ENCODE data around the gene EEF1A2.
"Not testable (repeated sequence)": the region's sequence is repeated elsewhere in the genome, so short reads cannot be mapped to it uniquely, and the experiment has no call there.

EEF1A2 gene

DNA sequence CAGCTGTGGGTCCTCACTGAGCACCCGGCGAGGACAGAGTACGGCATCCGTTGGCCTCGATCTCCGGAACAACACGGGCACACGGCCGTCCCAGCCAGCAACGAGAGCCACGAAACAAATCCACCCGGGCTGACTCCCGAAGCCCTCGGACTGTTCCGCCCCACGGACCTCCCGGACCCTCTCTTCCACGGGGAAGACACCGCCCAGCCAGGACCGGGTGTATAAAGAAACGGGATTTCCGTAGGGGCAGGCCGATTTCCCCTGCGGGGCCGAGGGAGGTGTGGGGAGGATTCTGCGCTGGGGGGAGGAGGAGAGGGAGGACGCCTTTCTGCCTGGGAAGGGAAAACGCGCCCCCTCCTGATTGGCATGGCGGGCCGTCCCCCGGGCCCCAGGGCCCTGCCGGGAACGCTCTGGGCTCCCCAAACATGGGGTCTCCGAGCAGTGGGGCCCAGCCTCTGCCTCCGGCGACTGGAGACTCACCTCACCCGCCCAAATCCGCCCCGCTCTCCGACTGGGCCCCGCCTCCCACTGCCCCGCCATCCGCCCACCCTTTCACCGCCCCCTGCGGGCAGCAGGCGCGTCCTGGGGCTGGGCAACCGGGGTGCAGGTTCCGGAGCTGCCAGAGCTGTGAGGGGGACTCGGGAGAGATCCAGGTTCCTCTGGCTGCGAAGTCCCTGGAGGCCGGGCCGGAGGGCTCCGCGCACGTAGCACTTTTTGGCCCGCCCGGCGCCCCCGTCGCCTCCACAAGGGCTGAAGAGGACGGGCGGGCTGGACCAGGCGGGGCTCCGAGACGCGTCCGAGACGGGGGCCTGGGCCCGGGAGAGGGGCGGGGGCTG is 21.0 kb upstream of the EEF1A2 start:
- DNase-seq: peak; percentile 74

GRCh38 chr20:63518946-63519667 is 20.2 kb upstream of the EEF1A2 start:
- no peak for DNase-seq

DNA sequence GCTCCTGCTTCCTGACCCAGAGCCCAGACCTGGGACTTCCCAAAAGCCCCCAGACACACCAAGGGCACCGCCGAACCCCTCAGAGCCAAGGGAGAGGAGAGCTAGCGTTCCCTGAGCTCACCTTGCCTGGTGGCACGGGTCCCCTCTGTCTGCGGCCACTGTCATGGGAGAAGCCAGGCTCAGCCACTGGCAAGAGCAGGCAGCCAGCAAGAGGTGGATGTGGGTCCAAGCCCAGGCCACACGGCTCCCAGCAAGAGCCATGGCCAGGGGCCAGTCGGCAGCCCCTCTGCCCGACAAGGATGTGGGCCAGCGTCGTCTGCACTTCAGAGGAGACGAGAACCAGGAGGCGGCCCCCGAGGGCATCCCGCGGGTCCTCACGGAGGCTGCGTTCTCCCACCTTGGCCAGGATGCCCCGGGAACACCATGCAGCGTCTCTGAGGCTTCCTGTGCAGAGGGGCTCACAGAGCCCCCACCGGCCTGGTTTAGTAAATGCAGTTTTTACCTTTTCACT is 19.5 kb upstream of the EEF1A2 start:
- DNase-seq: no peak

DNA sequence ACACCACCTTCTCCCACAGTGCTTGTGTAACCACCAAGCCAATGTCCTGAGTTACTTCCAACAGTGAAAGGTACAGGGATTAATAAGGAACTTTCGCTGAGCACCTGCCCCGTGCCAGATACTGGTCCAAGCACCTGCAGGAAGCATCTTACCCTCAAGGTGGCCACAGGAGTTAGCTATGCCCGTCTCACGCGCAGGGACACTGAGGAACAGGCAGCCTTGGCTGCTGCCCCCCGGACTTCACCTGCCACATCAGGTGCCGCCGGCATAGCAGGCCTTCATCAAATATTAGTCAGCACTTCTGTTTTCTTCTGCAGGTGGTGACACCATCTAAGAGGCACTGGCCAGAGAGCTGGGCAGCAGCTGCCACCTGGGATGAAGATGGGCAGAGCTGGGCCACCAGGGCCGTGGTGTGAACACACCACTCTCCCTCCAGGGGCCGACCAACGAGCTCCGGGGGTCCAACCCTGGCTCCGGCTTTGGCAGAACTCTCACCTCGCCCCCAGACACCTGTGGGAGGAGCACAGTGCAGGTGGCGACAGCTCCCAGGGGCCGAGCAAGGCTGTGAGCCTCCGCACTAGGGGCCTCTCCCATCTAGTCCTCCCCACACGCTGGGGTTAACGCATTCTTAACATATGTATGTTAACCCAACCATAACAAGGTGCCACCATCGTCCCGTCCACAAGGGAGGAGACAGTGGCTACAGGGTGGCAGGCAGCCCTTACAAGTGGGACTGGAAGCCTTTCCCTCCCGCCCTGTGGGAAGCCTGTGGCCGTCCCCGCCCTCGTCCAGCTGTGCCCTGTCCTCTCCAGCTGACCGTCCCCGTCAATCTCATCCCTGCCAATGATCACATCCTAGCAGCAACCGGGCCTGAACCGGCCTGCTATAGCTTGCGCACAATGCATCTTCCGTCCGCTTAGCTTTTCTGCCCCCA is 18.8 kb upstream of the EEF1A2 start:
- no peak for DNase-seq

DNA sequence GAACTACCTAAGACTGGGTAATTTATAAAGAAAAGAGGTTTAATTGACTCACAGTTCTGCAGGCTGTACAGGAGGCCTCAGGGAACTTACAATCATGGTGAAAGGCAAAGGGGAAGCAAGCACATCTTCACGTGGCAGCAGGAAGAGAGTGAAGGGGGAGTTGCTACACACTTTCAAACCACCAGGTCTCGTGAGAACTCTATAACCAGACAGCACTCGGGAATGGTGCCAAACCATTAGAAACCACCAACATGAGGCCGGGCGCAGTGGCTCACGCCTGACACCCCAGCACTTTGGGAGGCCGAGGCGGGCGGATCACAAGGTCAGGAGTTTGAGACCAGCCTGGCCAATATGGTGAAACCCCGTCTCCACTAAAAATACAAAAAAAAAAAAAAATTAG is 15.6 kb upstream of the EEF1A2 start:
- not testable (repeated sequence) for DNase-seq

GRCh38 chr20:63513207-63513606 is 14.3 kb upstream of the EEF1A2 start:
- no peak for DNase-seq

GRCh38 chr20:63509088-63509564 is 10.2 kb upstream of the EEF1A2 start:
- no peak for DNase-seq

DNA sequence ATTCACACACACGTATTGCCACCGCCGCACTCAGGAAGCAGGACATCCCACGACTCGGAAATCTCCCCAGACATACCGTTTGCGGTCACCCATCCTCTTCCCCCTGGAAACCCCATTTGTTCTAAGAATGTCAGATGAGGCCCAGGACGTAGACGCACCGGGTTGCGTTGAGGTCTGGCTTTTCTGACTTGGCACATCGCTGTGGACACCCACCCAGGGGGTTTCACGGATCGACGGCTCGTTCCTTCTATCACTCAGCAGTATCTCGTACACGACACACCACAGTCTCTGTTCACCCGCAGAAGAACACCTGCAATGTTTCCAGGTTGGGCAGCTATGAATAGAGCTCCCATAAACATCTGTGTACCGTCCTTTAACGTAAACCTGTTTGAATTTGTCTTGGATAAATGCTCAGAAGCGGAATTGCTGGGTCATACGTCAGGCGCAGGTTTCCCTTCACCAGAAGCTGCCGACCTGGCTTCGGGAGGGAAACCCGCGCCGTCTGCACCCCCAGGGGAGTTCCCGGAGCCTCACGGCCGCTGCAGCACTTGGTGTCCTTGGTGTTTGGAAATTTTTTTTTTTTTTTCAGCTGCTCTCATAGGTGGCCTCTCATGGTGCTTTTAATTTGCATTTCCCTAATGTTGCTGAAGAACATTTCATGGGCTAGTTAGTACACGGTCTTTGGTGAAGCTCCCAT is 9.3 kb upstream of the EEF1A2 start:
- DNase-seq: no peak

GRCh38 chr20:63507083-63507743 is 8.3 kb upstream of the EEF1A2 start:
- no peak for DNase-seq

GRCh38 chr20:63505723-63506122 is 6.8 kb upstream of the EEF1A2 start:
- no peak for DNase-seq

GRCh38 chr20:63505281-63505680 is 6.4 kb upstream of the EEF1A2 start:
- DNase-seq: no peak

GRCh38 chr20:63504642-63505041 is 5.8 kb upstream of the EEF1A2 start:
- no peak for DNase-seq

DNA sequence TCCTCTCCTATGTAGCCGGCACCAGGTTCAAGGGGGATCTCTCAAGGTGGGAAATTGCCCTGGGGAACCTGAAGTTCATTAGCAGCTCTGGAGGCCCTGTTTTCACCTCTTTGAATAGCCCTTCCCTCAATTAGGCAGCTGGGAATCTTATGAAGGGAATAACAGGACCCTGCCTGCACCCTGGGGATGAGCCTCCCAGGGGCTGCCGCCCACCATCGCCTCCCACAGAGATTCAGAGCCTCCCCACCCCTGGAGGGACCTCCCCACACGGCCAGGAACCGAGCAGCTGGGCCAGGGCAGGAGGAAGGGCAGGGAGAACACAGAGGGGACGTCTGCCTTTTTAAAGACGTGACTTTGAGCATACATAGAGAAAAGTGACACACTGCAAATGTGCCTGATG is 4.6 kb upstream of the EEF1A2 start:
- no peak for DNase-seq

DNA sequence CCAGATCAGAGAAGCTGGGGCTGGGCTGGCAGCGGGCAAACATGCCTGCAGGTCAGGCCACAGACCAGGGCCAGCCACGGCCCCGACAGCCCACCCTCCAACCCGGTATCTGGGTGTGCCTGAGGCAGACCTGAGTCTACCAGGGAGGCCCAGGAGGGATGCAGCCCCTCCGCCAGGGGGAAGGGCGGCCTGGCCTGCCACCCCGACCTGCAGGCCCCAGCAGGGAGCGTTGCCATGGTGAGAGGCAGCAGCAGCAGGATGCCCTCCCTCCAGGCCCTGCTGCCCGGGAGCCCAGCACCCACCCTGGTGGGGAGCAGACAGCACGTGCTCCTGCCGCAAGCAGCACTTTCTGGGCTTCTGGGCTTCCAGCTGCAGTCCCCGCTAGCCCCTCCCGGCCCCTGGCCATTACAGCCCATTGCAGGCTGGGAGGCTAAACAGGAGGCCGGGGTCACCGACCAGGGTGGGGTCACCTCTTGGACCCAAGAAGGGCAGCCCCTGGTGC is 3.8 kb upstream of the EEF1A2 start:
- no peak for DNase-seq

GRCh38 chr20:63501818-63502670 is 3.2 kb upstream of the EEF1A2 start:
- DNase-seq: no peak

DNA sequence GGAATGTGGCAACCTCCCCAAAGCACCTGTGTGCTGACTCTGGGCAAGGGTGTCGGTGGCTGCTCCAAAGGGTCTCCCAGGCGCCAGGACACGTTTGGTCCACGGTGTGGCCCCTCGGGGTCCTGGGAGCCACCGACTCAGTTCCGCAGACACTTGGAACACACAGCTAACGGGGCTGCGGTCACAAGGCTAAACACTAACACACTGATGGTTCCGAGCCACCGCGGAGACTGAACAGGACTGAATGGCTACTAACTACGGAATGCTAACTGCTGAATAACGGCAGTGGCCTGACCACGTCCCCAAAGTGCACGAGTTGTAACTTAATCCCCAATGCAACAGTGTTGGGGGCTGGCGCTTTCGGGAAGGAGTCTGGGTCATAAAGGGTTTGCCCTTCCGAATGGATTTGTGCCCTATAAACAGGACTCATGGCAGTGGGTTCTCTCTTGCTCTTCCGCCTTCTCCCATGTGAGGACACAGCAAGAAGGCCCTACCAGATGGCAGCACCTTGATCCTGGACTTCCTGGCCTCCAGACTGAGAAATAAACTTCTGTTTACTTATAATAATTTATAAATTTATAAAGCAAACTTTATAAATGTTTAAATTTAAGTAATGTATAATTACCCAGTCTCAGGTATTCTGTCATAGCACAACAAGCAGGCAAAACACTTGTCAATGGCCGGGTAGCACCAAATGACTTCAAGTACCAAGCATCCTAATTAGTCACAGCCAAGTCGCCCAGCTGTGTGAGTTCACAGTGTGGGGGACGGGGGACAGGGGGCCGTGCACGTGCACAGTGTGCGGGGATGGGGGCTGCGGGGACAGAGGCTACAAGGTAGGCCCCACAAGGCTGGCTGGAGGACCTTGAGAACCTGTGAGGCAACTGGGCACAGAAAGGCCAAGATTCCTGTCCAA is 2.3 kb upstream of the EEF1A2 start:
- no peak for DNase-seq

DNA sequence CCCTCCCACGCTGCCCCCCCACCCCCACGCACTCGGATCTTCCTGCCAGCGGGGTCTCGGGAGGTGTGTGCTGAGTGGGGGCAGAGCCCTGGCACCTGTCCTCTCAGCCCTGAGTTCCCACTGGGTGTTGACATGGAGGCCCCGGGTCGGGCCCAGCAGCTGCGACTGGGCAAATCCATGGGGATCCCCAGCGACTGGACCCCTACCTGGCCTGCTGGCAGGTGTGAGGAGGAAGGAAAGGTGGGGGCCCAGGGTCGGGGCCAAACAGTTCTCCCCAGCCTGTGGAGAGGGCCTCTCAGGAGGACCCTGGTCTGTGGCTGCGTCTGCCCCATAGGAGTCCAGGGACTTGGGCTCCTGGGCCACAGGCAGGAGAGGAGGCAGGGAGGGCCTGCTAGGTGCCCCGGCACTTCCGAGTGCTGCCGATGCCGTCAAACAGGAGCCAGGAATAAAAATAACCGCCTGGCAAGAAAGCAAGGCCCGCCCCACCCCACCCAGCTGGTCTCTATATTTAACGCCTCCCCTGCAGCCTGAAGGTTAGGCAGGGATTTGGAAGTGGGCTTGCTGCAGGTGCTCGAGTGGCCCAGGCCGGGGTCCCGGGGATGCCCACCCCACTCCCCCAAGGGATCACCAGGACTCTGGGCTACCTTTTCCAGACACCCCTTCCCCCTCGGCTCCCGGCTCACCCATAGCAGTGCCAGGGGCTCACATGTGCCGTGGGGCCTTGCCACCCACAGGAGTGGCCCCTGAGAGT is 1.4 kb upstream of the EEF1A2 start:
- DNase-seq: no peak

DNA sequence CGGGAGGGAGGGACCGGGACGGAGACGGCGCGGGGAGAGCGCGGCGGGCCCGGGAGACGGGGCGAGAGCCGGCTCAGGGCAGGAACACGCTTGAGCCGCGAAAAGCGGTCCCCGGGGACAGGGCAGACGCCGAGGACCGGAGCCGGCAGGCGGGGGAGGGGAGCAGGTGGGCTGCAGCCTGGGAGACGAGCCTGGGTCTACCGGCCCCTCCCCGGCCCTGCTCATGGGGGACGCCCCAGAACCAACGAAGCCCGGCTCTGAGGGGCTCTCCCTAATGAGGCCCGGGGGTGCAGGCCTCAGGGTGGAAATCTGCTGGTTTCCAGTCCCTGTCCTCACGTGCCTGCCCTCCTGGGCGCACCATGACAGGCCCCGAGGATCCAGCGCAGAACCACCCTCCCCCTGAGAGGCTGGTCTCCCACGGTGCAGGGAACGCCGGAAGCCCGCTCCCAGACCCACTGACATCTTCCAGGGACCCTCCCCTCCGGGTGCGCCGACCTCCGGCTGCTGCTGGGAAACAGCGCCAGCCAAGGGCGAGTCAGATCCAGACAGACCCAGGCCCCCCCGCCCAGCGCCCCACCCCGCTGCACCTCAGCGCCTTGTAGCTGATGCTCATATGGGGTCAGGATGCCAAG is 571 bp upstream of the EEF1A2 start:
- no peak for DNase-seq

Measured in stimulated activated CD8-positive, alpha-beta memory T cell treated with anti-CD3 and anti-CD28 coated beads, Interleukin-4, amount 100 ng/mL, for 48 hours (primary cell).